ENCODE results near the gene THSD4. TPM values are rescaled to one million over a fixed set of nuclear protein-coding genes. Genes with fewer than 3 reads are reported as not detected.

Gene THSD4
- total RNA-seq, 2 experiments from 2014 or later, result not detected

- H3K4me1 ChIP-seq (ENCODE audit: insufficient read depth, low read length, poor library complexity, severe bottlenecking), result no peaks in the 10 kb centered on the region
- no peaks in the 10 kb centered on the region for H3K9me2 ChIP-seq (ENCODE audit: insufficient read depth, low read length)
- ChIA-PET CTCF (ENCODE audit: unreplicated experiment) (no interaction called here), POLR2A (no interaction called here)
- H3K27ac ChIP-seq (ENCODE audit: low read depth, low read length, poor library complexity, severe bottlenecking), result no peak overlapping the region
- peaks cover 4% of the 10 kb centered on the region; the same call in 1 of the 2 replicates for H3K9me3 ChIP-seq (ENCODE audit: low read length)
- no peaks in the 10 kb centered on the region for H4K20me1 ChIP-seq (ENCODE audit: insufficient read depth, low read length)
- no peak for DNase-seq (ENCODE audit: low spot score)
- intact Hi-C loops (cut with micrococcal nuclease; ENCODE audit: unreplicated experiment), result no loop called here
- no peaks in the 10 kb centered on the region for H3K79me2 ChIP-seq (ENCODE audit: insufficient read depth, low read depth, low read length)
- no peak for TF ChIP-seq CTCF (conservative IDR thresholded peaks at IDR 0.05; ENCODE audit: low read length)
- TF ChIP-seq EZH2phosphoT487 (IDR thresholded peaks at IDR 0.05; ENCODE audit: borderline replicate concordance, low read depth, low read length), result no peak
- BruUV-seq (replicated peaks), result no TSS peak
- no peak overlapping the region for H3K4me3 ChIP-seq (ENCODE audit: low read depth, low read length, poor library complexity, severe bottlenecking)
- no peak overlapping the region for H3K4me2 ChIP-seq (ENCODE audit: low read length)
- H2AFZ ChIP-seq (ENCODE audit: low read length), result no peak overlapping the region
- H3K36me3 ChIP-seq (ENCODE audit: insufficient read depth, low read length), result no peaks in the 10 kb centered on the region
Measured at GRCh38 chr15:71559098-71559497, 443.8 kb downstream of the THSD4 start.

GRCh38 chr15:71559616-71560015, 444.3 kb downstream of the THSD4 start:
- H3K9me2 ChIP-seq (ENCODE audit: insufficient read depth, low read length), result no peaks in the 10 kb centered on the region
- intact Hi-C loops (cut with micrococcal nuclease; ENCODE audit: unreplicated experiment), result no loop called here
- no peak overlapping the region for H3K27ac ChIP-seq (ENCODE audit: low read depth, low read length, poor library complexity, severe bottlenecking)
- H3K9me3 ChIP-seq (ENCODE audit: low read length), result peaks cover 4% of the 10 kb centered on the region; the same call in 1 of the 2 replicates
- no peak overlapping the region for H3K4me3 ChIP-seq (ENCODE audit: low read depth, low read length, poor library complexity, severe bottlenecking)
- no peaks in the 10 kb centered on the region for H3K79me2 ChIP-seq (ENCODE audit: insufficient read depth, low read depth, low read length)
- no peak for TF ChIP-seq EZH2phosphoT487 (IDR thresholded peaks at IDR 0.05; ENCODE audit: borderline replicate concordance, low read depth, low read length)
- TF ChIP-seq CTCF (conservative IDR thresholded peaks at IDR 0.05; ENCODE audit: low read length), result no peak
- ChIA-PET CTCF (ENCODE audit: unreplicated experiment) (no interaction called here), POLR2A (no interaction called here)
- DNase-seq (ENCODE audit: low spot score), result no peak
- no peaks in the 10 kb centered on the region for H4K20me1 ChIP-seq (ENCODE audit: insufficient read depth, low read length)
- H3K4me1 ChIP-seq (ENCODE audit: insufficient read depth, low read length, poor library complexity, severe bottlenecking), result no peaks in the 10 kb centered on the region
- no peaks in the 10 kb centered on the region for H3K36me3 ChIP-seq (ENCODE audit: insufficient read depth, low read length)
- no peak overlapping the region for H2AFZ ChIP-seq (ENCODE audit: low read length)
- H3K4me2 ChIP-seq (ENCODE audit: low read length), result no peak overlapping the region
- BruUV-seq (replicated peaks), result no TSS peak

GRCh38 chr15:71562251-71562650, 447.0 kb downstream of the THSD4 start:
- H3K4me1 ChIP-seq (ENCODE audit: insufficient read depth, low read length, poor library complexity, severe bottlenecking), result no peaks in the 10 kb centered on the region
- CTCF ChIA-PET (ENCODE audit: unreplicated experiment), result no interaction called here
- intact Hi-C loops (cut with micrococcal nuclease; ENCODE audit: unreplicated experiment), result no loop called here
- no TSS peak for BruUV-seq (replicated peaks)
- no peak for TF ChIP-seq CTCF (conservative IDR thresholded peaks at IDR 0.05; ENCODE audit: low read length)
- no peak for TF ChIP-seq EZH2phosphoT487 (IDR thresholded peaks at IDR 0.05; ENCODE audit: borderline replicate concordance, low read depth, low read length)
- no peak for DNase-seq (ENCODE audit: low spot score)
- no peak overlapping the region for H3K4me3 ChIP-seq (ENCODE audit: low read depth, low read length, poor library complexity, severe bottlenecking)
- POLR2A ChIA-PET, result no interaction called here
- H3K9me3 ChIP-seq (ENCODE audit: low read length), result no peaks in the 10 kb centered on the region
- H2AFZ ChIP-seq (ENCODE audit: low read length), result no peak overlapping the region
- H3K36me3 ChIP-seq (ENCODE audit: insufficient read depth, low read length), result no peaks in the 10 kb centered on the region
- no peak overlapping the region for H3K27ac ChIP-seq (ENCODE audit: low read depth, low read length, poor library complexity, severe bottlenecking)
- H4K20me1 ChIP-seq (ENCODE audit: insufficient read depth, low read length), result no peaks in the 10 kb centered on the region
- no peak overlapping the region for H3K4me2 ChIP-seq (ENCODE audit: low read length)
- H3K9me2 ChIP-seq (ENCODE audit: insufficient read depth, low read length), result no peaks in the 10 kb centered on the region
- no peaks in the 10 kb centered on the region for H3K79me2 ChIP-seq (ENCODE audit: insufficient read depth, low read depth, low read length)
